ENCODE results near the gene NADK2. TPM values are rescaled to one million over a fixed set of nuclear protein-coding genes. Genes with fewer than 3 reads are reported as not detected.

NADK2 gene
- total RNA-seq, 1 donor from 2014 or later: 68.2 TPM

GRCh38 chr5:36270876-36271575 lies 29.3 kb upstream of the NADK2 start:
- no peak overlapping the region for H3K27ac ChIP-seq
- H2AFZ ChIP-seq (replicated peaks): no peak overlapping the region
- no peaks in the 10 kb centered on the region for H3K79me2 ChIP-seq (ENCODE audit: low read depth)
- TF ChIP-seq EZH2phosphoT487 (IDR thresholded peaks at IDR 0.05) (no peak), CTCF (IDR thresholded peaks at IDR 0.05) (no peak), EZH2 (IDR thresholded peaks at IDR 0.05) (no peak)
- no peaks in the 10 kb centered on the region for H3K9me3 ChIP-seq (ENCODE audit: low read depth)
- no peak overlapping the region for H3K27ac Mint-ChIP-seq
- no peaks in the 10 kb centered on the region for H3F3A ChIP-seq (ENCODE audit: low read depth)
- no peak for DNase-seq (ENCODE audit: low spot score)
- H3K4me3 Mint-ChIP-seq: no peak overlapping the region
- H3K36me3 Mint-ChIP-seq: no peaks in the 10 kb centered on the region
- H3K4me3 ChIP-seq: no peak overlapping the region
- H3K4me1 ChIP-seq: peaks cover 12% of the 10 kb centered on the region
- H3K36me3 ChIP-seq: no peaks in the 10 kb centered on the region
- no peak overlapping the region for H3K4me2 ChIP-seq
- H3K4me1 Mint-ChIP-seq: peaks cover 34% of the 10 kb centered on the region
- no peaks in the 10 kb centered on the region for H4K20me1 ChIP-seq (ENCODE audit: low read depth)
- H3K9ac ChIP-seq: no peak overlapping the region
- peaks cover 2% of the 10 kb centered on the region for H3K27me3 Mint-ChIP-seq (ENCODE audit: insufficient read depth, low read depth)
- no peaks in the 10 kb centered on the region for H3K9me3 Mint-ChIP-seq
- H3K27me3 ChIP-seq: no peaks in the 10 kb centered on the region

DNA sequence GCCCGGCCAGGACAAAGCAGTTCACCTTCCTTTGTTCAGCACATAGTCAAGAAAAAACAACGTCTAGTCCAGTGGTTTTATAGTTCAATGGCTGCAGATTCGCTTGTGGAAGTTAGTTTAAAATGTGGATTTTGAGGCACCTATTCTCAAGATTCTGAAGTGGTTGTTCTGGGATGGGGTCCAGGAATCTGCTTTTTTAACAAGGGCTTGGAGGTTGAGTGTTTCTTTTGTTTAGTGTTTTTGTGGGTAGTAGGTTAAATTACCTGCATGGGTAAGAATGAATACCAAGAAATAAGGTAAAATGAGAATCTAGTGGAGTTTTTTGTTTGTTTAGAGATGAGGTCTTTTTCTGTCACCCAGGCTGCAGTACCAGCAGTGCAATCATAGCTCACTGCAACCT lies 28.4 kb upstream of the NADK2 start:
- H3K4me3 ChIP-seq: no peak overlapping the region
- no peaks in the 10 kb centered on the region for H3K36me3 ChIP-seq
- H4K20me1 ChIP-seq (ENCODE audit: low read depth): no peaks in the 10 kb centered on the region
- no peaks in the 10 kb centered on the region for H3K9me3 ChIP-seq (ENCODE audit: low read depth)
- TF ChIP-seq EZH2phosphoT487 (IDR thresholded peaks at IDR 0.05) (no peak), EZH2 (IDR thresholded peaks at IDR 0.05) (no peak), CTCF (IDR thresholded peaks at IDR 0.05) (no peak)
- H3K27me3 Mint-ChIP-seq (ENCODE audit: insufficient read depth, low read depth): peaks cover 4% of the 10 kb centered on the region
- no peak overlapping the region for H2AFZ ChIP-seq (replicated peaks)
- H3K27ac ChIP-seq: no peak overlapping the region
- DNase-seq (ENCODE audit: low spot score): no peak
- H3K36me3 Mint-ChIP-seq: no peaks in the 10 kb centered on the region
- H3F3A ChIP-seq (ENCODE audit: low read depth): no peaks in the 10 kb centered on the region
- H3K9ac ChIP-seq: no peak overlapping the region
- no peaks in the 10 kb centered on the region for H3K27me3 ChIP-seq
- H3K9me3 Mint-ChIP-seq: no peaks in the 10 kb centered on the region
- H3K79me2 ChIP-seq (ENCODE audit: low read depth): no peaks in the 10 kb centered on the region
- peaks cover 12% of the 10 kb centered on the region for H3K4me1 ChIP-seq
- peak overlapping the region; percentile 36 for H3K27ac Mint-ChIP-seq
- H3K4me3 Mint-ChIP-seq: no peak overlapping the region
- no peak overlapping the region for H3K4me2 ChIP-seq
- peaks cover 25% of the 10 kb centered on the region for H3K4me1 Mint-ChIP-seq

DNA sequence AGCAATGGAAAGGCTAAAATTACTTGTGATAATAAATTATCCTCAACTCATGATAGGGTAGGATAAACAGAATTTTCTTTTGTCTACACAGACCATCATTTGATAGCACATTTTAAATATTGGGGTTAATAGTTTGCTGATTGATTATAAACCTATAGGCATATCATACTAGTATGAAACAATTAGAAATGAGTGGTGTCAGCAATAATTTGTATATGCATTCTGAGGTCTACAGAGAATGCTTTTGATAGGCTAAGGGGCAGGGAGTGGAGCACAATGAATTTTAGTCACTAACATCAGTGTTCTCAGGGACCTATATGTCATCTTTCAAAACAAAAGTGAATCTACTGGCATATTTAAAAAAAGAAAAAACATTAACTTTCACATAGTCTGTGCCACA lies 27.8 kb upstream of the NADK2 start:
- Mint-ChIP-seq H3K36me3 (no peaks in the 10 kb centered on the region), H3K4me1 (peaks cover 18% of the 10 kb centered on the region), H3K27ac (no peak overlapping the region), H3K4me3 (no peak overlapping the region), H3K27me3 (ENCODE audit: insufficient read depth, low read depth) (peaks cover 4% of the 10 kb centered on the region), H3K9me3 (no peaks in the 10 kb centered on the region)
- H2AFZ ChIP-seq (replicated peaks): no peak overlapping the region
- no peak for DNase-seq (ENCODE audit: low spot score)
- no peak overlapping the region for H3K27ac ChIP-seq
- TF ChIP-seq EZH2phosphoT487 (IDR thresholded peaks at IDR 0.05) (no peak), EZH2 (IDR thresholded peaks at IDR 0.05) (no peak), CTCF (IDR thresholded peaks at IDR 0.05) (no peak)
- peaks cover 8% of the 10 kb centered on the region for H3K4me1 ChIP-seq
- H3K9ac ChIP-seq: no peak overlapping the region
- no peaks in the 10 kb centered on the region for H3F3A ChIP-seq (ENCODE audit: low read depth)
- no peaks in the 10 kb centered on the region for H3K27me3 ChIP-seq
- no peaks in the 10 kb centered on the region for H4K20me1 ChIP-seq (ENCODE audit: low read depth)
- no peaks in the 10 kb centered on the region for H3K9me3 ChIP-seq (ENCODE audit: low read depth)
- H3K4me3 ChIP-seq: no peak overlapping the region
- H3K79me2 ChIP-seq (ENCODE audit: low read depth): no peaks in the 10 kb centered on the region
- H3K36me3 ChIP-seq: no peaks in the 10 kb centered on the region
- H3K4me2 ChIP-seq: no peak overlapping the region

Data from neural progenitor cell (in vitro differentiated cells).